ENCODE measurements around the gene FAM107B.

Gene FAM107B

DNA sequence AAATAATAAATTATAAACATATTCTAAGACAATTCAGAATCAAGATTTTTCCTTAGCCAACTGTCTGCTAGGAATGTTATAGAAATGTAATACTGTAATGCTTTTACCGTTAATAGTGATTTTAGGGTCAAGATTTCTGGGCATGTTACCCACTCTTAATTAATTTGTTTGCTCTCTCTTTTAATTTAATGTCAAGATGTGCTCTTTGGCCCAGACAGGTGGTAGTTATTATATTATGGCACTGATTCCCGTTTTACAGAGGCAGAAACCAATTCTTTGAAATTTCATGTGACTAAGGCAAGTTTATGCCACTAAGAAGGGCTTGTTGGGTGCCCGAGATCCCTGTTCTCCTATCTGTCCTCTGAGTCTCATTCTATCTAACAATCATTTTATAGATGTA lies 959 bp upstream of the FAM107B start:
- DNase-seq: no peak

DNA sequence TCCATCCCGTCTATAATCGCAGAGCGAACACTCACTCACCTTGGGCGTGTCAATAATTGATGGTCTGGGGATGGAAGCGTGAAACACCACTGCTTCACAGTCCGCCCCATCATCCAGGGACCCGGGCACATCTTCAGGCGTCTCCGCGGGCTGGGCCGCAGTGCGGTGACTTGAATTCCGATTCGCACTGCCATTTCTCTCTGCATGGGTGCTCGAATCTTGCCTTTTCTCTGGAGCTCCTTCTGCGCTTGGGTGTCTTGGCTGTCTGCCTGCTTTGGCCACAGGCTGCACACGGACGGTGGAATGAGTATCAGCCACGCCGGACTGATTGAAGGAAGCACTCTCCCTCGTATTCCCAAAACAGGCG lies 500 bp downstream of the FAM107B start:
- no peak for DNase-seq

DNA sequence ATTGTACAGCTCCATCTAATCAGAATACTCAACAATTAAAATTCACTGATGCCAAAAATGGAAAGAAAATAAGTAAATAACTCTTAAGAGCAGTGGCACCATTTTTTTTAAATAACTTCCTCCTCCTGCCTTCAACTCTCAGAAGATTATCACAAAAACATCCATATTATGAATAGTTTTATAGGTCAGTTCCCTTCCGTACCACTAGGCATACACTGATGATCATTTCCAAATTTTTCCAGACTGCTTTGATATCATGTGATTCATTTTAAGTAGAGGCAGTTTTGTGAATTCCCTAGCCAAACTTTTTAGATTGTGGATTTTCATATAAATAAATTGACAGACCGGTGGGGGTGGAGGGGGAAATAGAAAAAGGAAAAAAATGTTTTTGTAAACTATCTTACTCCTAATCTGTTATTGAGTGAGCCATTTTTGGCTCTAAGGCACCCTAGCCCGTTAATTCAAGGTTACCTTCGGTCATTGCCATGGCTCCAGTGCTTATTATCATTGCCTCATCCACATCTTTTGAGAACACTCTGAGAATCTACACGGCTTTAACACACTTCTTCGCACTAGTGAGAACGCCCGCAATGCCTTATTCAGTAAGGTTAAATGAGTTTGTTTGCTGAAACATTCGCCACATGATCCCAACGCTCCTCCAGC lies 1.0 kb downstream of the FAM107B start:
- DNase-seq: no peak

GRCh38 chr10:14772399-14772798 lies 2.3 kb downstream of the FAM107B start:
- no peak for DNase-seq

DNA sequence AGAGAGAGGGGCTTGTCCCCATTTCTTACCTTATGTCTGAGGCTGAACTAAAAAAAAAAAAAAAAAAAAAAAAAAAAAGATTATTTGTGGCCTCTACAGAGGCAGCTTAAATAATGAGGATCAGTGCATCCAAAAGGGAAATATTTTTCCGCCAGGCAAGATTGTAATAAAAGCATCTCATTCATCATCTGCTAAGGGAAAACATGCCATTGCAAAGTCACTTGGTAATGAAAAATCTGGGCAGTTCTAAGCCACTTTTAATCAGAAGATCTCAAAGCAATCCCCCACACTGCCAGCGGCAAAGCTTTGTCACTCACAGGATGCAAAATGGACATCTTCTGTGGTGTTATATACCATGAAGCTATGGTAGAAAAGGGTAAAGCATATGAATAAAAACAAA lies 3.8 kb downstream of the FAM107B start:
- DNase-seq: no peak

DNA sequence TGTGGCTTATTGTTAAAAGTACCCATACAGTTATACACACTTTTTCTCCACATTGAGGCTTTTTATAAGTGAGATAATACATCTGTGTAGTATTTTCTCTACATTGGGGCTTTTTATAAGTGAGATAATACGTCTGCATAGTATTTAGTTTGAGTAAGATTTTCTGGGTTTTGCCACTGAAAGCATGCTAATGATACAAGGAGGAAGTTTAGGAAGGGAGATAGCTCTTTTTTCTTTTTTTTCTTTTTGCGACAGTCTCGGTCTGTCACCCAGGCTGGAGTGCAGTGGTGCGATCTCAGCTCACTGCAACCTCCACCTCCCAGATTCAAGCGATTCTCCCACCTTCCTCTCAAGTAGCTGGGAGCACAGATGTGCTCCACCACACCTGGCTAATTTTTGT lies 13.3 kb downstream of the FAM107B start:
- no peak for DNase-seq

DNA sequence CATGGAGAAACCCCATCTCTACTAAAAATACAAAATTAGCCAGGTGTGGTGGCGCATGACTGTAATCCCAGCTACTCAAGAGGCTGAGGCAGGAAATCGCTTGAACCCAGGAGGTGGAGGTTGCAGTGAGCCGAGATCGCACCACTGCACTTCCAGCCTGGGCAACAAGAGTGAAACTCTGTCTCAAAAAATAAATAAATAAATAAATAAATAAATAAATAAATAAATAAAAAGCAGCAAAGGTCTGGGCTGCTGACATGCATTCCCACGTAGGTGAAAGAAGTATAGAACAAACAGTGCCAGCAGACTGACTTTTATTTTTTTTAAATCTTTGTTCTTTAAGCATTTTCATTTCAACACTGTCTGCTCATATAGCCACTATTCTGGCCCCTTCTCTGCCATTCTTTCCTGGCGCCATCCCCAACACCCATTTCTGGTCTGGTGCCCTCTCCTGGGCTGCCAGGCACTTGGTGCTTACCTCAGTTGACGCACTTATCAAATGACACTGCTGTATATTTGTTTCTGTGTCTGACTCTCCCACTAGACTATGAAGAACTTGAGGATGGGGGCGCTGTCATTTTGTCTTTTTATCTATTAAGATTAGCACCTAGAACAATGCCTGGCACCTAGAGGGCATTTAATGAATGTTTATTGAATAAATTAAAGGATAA lies 15.6 kb downstream of the FAM107B start:
- DNase-seq: peak; percentile 11

GRCh38 chr10:14758451-14758850 lies 16.2 kb downstream of the FAM107B start:
- no peak for DNase-seq

- no peak for DNase-seq
Measured at GRCh38 chr10:14757986-14758385, 16.7 kb downstream of the FAM107B start.

GRCh38 chr10:14757394-14757793 lies 17.3 kb downstream of the FAM107B start:
- no peak for DNase-seq

GRCh38 chr10:14753441-14753840 lies 21.3 kb downstream of the FAM107B start:
- no peak for DNase-seq

- DNase-seq: no peak
Measured at GRCh38 chr10:14751921-14752320, 22.8 kb downstream of the FAM107B start.

DNA sequence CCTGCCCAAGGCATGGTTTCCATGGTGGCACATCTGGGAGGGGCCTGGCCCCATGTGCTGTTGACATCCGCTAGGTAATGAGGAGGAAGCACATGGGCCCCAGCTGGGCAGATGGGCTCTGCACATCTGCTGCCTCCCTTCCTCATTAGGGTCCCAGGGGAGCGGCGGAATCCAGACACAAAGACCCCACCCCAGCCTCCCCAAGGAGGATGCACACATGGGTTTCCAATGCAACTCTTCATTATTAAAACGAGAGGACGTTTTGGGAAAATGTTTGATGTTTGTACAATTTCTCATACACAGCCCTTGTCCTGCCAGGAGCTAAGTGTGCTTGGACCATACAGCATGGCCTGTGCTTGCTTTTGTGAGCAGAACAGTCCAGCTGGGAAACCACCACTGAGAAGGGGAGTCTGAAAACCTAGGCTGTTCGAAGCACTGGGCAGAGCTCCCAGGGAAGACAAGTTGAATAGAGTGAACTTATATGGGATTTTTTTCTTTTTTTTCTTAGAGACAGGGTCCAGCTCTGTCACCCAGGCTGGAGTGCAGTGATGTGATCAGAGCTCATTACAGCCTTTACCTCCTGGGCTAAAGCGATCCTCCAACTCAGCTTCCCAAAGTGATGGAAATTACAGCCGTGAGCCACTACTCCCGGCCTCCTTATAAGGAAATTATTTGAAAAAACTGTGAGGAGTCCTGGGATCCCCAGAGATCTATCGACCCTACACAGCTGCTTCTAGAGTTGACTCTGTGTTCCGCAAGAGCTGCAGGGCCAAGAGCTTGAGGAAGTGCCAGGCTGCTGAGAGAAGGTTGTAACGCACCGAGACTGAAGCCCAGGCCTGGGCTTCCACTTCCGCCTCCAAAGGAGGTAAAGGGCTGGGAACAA lies 23.4 kb downstream of the FAM107B start:
- DNase-seq: no peak

GRCh38 chr10:14749070-14749809 lies 25.5 kb downstream of the FAM107B start:
- no peak for DNase-seq

DNA sequence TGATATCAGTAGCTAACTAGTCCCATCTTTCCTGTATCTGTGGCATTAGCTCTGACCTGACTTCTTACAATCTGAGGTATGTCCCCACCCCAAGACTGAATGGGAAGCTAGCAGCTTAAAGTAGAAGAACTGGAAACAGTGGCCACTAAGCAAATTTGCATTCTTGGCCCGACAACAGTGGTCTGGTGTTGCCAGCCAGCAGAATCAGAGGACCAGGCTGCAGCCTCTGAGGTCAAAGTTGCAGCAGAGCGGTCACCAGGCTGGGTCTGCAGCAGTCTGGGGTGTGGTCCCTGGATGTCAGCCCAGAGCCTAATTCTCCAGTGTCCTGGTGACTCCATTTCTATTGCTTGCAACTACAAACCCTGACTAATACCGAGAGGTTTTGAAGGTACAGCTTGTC lies 26.3 kb downstream of the FAM107B start:
- DNase-seq: no peak

DNA sequence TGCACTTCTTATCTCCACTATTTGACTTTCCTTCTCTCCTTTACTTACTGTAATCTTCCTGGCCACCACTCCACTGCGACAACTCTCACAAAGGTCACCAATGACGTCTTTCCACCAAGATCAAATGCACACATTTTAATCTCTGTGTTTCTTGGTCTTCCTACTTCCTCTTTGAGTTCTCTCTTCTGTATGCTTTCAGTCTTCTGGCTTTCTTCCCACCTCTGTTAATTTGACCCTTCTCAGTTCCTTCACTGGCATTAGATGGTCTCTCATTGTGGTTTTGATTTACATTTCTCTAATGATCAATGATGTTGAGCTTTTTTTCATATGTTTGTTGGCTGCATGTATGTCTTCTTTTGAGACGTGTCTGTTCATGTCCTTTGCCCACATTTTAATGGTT lies 31.9 kb downstream of the FAM107B start:
- DNase-seq: no peak

DNA sequence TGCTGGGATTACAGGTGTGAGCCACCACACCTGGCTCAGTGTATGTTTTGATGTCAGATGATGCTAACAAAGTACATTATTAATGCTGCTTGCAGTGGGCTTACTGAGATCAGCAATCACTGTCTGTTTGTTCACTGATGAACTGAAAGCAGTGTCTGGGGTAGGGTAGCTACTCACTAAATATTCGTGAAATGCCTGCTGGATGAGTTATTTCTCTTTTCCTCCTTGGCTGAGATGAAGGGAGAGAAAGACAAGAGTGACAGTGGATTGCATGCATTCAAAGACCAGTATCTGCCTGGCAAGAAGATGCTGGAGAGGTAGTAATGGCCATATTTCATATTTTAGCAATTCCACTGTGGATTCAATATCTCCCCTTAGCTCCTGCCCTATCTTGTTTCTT lies 32.3 kb downstream of the FAM107B start:
- DNase-seq: no peak

GRCh38 chr10:14740684-14741247 lies 33.9 kb downstream of the FAM107B start:
- DNase-seq: no peak

DNA sequence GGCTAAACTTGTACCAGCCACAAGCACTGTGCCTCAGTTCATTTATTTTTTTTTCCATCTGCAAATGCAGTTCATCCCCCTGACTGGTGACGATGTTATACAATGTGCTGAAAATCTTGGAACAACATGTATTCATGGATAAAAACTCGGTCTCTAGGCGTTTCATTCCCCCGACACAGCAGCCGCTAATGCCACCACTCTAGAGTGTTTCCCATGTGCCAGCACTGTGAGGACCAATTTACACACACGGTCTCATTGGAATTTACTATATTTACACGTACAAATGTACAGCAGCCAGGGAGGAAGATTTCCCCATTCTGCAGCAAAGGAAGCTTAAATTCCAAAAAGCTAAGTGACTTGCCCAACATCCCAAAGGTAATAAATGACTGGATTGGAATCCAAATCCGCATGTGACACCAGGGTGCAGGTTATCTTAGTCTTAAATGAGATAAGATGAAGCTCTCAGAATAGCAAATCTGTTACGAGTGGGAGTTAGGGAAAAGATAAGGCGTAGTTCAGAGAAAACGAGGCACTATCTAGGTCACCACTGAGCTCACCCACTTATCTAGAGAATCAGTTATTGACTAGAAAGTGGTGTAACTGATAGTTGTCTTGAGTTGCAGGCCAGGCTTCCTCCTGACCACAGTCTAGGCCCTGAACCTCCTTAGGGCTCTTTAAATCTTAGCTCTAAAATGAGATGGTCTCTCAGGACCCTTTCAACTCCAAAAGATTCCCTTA lies 36.7 kb downstream of the FAM107B start:
- no peak for DNase-seq

DNA sequence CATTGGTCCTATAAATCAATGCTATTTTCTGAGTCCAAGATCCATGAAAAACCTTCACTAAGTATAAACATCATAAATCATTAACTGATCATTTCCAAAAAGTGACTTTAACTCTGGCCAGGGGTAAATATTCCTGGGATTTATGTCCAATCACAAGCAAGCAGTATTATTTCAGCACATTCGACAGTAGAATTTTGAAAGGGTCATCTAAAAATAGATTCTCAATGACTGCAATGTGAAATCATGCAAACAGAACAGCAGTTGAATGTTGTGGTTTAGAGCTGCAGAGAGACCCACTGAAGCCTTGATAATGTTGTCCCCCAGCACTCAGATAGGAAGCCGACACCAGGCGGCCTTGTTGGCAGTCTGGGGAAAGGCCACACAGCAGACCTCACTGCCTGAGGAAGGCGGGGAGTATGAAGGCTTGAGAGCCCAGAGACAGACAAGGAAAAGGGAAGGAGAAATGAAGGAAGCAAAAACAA lies 38.1 kb downstream of the FAM107B start:
- no peak for DNase-seq

DNA sequence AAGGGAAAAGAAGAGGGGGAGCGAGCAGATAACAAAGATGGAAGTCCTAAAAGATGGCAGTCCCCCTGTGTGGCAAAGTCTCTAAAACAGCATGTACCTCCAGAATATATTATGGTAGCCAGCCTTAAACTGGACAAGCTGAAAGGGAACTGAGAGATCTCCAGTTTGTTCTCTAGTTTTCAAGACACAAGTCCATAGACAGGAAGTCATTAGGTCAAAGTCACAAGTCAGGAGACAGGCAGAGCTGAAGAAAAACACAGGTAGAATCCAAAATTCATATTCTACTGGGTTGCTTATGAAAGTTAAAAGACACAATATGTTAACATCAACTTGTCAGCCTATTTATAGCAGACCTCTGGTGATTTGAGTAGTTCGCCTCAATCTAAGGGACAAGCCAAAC lies 38.7 kb downstream of the FAM107B start:
- no peak for DNase-seq

Measured in stimulated activated CD4-positive, alpha-beta T cell treated with anti-CD3 and anti-CD28 coated beads, Interleukin-4, amount 100 ng/mL, for 1 hour (primary cell).